ENCODE results near the gene PIGT.
A peak's percentile ranks its signal among the peaks of the same experiment; 100 is the strongest.

PIGT gene

GRCh38 chr20:45374101-45374467 is 41.9 kb upstream of the PIGT start:
- Histone ChIP-seq H3K9ac (ENCODE audit: low read length in 5 of 5) (peak overlapping the region in 2 of 5 donors; percentile 29 to 72), H3K9me3 (ENCODE audit: control insufficient read depth in 5 of 5, low read length in 5 of 5) (no peaks in the 10 kb centered on the region), H3K4me1 (ENCODE audit: control insufficient read depth in 5 of 5, insufficient read depth in 5 of 5, low read length in 5 of 5) (peaks cover 2 to 17% (median 14%) of the 10 kb centered on the region in 5 donors), H3K4me3 (ENCODE audit: low read depth in 1 of 5, low read length in 5 of 5) (peak overlapping the region in 4 of 5 donors; percentile 69 to 81 (median 72)), H3K36me3 (ENCODE audit: control insufficient read depth in 5 of 5, insufficient read depth in 5 of 5, low read length in 5 of 5) (no peaks in the 10 kb centered on the region), H3K27me3 (ENCODE audit: control insufficient read depth in 5 of 5, insufficient read depth in 4 of 5, low read length in 5 of 5) (no peaks in the 10 kb centered on the region), H3K27ac (ENCODE audit: low read depth, low read length) (no peak overlapping the region)

DNA sequence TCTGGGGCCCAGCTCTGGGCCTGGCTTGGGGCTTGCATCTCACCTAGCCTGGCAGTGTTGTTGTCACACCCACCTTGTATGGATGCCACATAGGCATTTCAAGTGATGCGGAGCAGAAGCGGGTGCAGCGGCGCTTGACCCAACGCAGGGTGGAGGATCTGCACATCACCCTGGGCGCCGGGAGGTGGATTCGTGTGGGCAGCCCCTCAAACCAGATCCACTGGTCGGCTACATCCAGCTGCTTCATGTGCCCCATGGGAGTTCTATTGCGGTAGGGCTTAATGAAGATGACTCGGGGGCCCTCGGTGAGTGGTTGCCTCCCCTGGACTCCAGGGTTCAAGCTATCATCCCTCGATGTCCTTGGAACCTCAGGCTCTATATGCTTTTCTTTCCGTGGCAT is 41.0 kb upstream of the PIGT start:
- no peak overlapping the region for H3K27ac ChIP-seq (ENCODE audit: low read depth, low read length)
- H3K36me3 ChIP-seq (ENCODE audit: control insufficient read depth in 5 of 5, insufficient read depth in 5 of 5, low read length in 5 of 5): no peaks in the 10 kb centered on the region
- H3K4me1 ChIP-seq (ENCODE audit: control insufficient read depth in 5 of 5, insufficient read depth in 5 of 5, low read length in 5 of 5): peaks cover 2 to 17% (median 13%) of the 10 kb centered on the region in 5 donors
- H3K27me3 ChIP-seq (ENCODE audit: control insufficient read depth in 5 of 5, insufficient read depth in 4 of 5, low read length in 5 of 5): no peaks in the 10 kb centered on the region
- no peak overlapping the region for H3K9ac ChIP-seq (ENCODE audit: low read length in 5 of 5)
- no peak overlapping the region for H3K4me3 ChIP-seq (ENCODE audit: low read depth in 1 of 5, low read length in 5 of 5)
- no peaks in the 10 kb centered on the region for H3K9me3 ChIP-seq (ENCODE audit: control insufficient read depth in 5 of 5, low read length in 5 of 5)

DNA sequence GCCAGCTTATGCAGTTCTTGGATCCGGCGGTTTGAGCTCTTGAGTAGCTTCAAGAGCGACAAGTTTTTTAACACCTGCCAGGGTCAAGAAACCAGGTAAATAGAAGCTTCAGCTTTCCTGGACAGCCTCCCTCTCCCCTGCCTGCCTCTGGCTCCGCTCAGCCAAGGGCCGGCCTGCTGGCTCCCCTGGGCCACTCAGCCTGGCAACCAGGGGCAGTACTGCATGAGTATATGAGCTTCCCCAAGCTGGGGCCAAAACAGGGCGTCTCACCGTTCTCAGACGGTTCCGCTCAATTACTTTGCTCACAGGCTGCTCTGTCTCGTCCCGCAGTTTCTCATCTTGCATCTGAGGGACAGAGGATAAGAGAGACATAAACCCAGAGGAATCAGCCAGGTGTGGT is 38.7 kb upstream of the PIGT start:
- Histone ChIP-seq H3K4me3 (ENCODE audit: low read depth in 1 of 5, low read length in 5 of 5) (no peak overlapping the region), H3K27ac (ENCODE audit: low read depth, low read length) (no peak overlapping the region), H3K27me3 (ENCODE audit: control insufficient read depth in 5 of 5, insufficient read depth in 4 of 5, low read length in 5 of 5) (no peaks in the 10 kb centered on the region), H3K36me3 (ENCODE audit: control insufficient read depth in 5 of 5, insufficient read depth in 5 of 5, low read length in 5 of 5) (no peaks in the 10 kb centered on the region), H3K9ac (ENCODE audit: low read length in 5 of 5) (no peak overlapping the region), H3K4me1 (ENCODE audit: control insufficient read depth in 5 of 5, insufficient read depth in 5 of 5, low read length in 5 of 5) (peaks cover 2 to 17% (median 13%) of the 10 kb centered on the region in 5 donors), H3K9me3 (ENCODE audit: control insufficient read depth in 5 of 5, low read length in 5 of 5) (no peaks in the 10 kb centered on the region)

GRCh38 chr20:45378191-45378590 is 37.8 kb upstream of the PIGT start, which contains the start of gene TP53TG5:
Gene TP53TG5 (minus strand): TSS chr20:45378325. CDS start chr20:45378236, 89 bp downstream.
- Histone ChIP-seq H3K9me3 (ENCODE audit: control insufficient read depth in 5 of 5, low read length in 5 of 5) (no peaks in the 10 kb centered on the region), H3K36me3 (ENCODE audit: control insufficient read depth in 5 of 5, insufficient read depth in 5 of 5, low read length in 5 of 5) (no peaks in the 10 kb centered on the region), H3K27ac (ENCODE audit: low read depth, low read length) (no peak within 1 kb of the TSS), H3K4me1 (ENCODE audit: control insufficient read depth in 5 of 5, insufficient read depth in 5 of 5, low read length in 5 of 5) (peaks cover under 1 to 10% (median 9%) of the 10 kb centered on the region in 5 donors), H3K4me3 (ENCODE audit: low read depth in 1 of 5, low read length in 5 of 5) (no peak within 1 kb of the TSS), H3K27me3 (ENCODE audit: control insufficient read depth in 5 of 5, insufficient read depth in 4 of 5, low read length in 5 of 5) (no peaks in the 10 kb centered on the region), H3K9ac (ENCODE audit: low read length in 5 of 5) (no peak within 1 kb of the TSS)

DNA sequence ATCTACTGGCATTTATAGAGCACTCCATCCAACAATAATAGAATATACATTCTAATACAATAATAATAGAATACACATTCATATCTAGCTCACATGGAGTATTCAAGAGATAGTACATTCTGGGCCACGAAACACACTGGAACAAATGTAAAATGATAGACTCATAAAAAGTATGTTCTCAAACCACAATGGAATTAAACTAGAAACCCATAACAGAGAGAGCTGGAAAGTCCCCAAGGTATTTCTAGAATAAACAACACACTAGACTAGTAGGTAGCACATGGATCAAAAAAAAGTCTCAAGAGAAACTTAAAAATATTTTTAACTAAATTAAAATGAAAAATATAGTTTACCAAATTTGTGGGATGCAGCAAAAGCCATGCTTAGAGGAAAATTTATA is 28.7 kb upstream of the PIGT start:
- Histone ChIP-seq H3K9me3 (ENCODE audit: control insufficient read depth in 5 of 5, low read length in 5 of 5) (no peaks in the 10 kb centered on the region), H3K9ac (ENCODE audit: low read length in 5 of 5) (no peak overlapping the region), H3K4me1 (ENCODE audit: control insufficient read depth in 5 of 5, insufficient read depth in 5 of 5, low read length in 5 of 5) (no peaks in the 10 kb centered on the region), H3K27me3 (ENCODE audit: control insufficient read depth in 5 of 5, insufficient read depth in 4 of 5, low read length in 5 of 5) (no peaks in the 10 kb centered on the region), H3K36me3 (ENCODE audit: control insufficient read depth in 5 of 5, insufficient read depth in 5 of 5, low read length in 5 of 5) (no peaks in the 10 kb centered on the region), H3K4me3 (ENCODE audit: low read depth in 1 of 5, low read length in 5 of 5) (no peak overlapping the region), H3K27ac (ENCODE audit: low read depth, low read length) (no peak overlapping the region)

DNA sequence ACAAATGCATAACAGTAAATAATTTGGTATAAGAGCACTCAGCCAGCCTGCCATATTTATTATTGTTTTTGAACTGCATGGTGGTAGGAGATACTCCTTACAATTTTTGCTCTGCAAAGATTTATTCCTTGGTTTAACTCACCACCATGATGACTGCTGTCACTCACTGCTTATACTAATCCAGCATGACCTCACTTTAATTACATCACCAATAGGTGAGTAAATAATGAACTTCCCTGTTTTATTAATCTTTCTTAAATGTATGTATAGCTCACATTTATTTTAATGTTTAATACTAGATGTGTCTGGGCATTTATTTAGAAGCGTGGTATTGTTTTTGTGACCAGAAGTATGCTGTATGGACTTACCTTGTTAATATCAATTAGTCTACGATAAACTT is 25.0 kb upstream of the PIGT start:
- Histone ChIP-seq H3K27ac (ENCODE audit: low read depth, low read length) (no peak overlapping the region), H3K9me3 (ENCODE audit: control insufficient read depth in 5 of 5, low read length in 5 of 5) (no peaks in the 10 kb centered on the region), H3K27me3 (ENCODE audit: control insufficient read depth in 5 of 5, insufficient read depth in 4 of 5, low read length in 5 of 5) (no peaks in the 10 kb centered on the region), H3K4me1 (ENCODE audit: control insufficient read depth in 5 of 5, insufficient read depth in 5 of 5, low read length in 5 of 5) (no peaks in the 10 kb centered on the region), H3K4me3 (ENCODE audit: low read depth in 1 of 5, low read length in 5 of 5) (no peak overlapping the region), H3K9ac (ENCODE audit: low read length in 5 of 5) (no peak overlapping the region), H3K36me3 (ENCODE audit: control insufficient read depth in 5 of 5, insufficient read depth in 5 of 5, low read length in 5 of 5) (peaks cover 0 to 3% (median 0%) of the 10 kb centered on the region in 5 donors)

DNA sequence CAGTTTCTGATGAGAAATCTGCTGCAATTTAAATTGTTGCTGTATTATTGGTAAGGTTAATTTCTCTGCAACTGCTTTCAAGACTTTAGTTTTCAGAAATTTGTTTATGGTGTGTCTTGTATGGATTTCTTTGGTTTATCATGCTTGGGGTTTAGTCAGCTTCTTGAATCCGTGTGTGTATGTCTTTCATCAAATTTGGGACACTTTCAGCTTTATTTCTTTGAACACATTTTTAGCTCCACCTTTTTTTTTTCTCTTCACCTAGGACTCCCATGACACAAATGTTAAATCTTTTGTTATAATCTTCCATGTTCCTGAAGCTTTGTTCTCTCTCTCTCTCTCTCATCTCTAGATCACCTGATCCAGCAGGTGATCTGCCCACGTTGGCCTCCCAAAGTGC is 24.4 kb upstream of the PIGT start:
- Histone ChIP-seq H3K9ac (ENCODE audit: low read length in 5 of 5) (no peak overlapping the region), H3K4me1 (ENCODE audit: control insufficient read depth in 5 of 5, insufficient read depth in 5 of 5, low read length in 5 of 5) (no peaks in the 10 kb centered on the region), H3K27me3 (ENCODE audit: control insufficient read depth in 5 of 5, insufficient read depth in 4 of 5, low read length in 5 of 5) (no peaks in the 10 kb centered on the region), H3K4me3 (ENCODE audit: low read depth in 1 of 5, low read length in 5 of 5) (no peak overlapping the region), H3K27ac (ENCODE audit: low read depth, low read length) (no peak overlapping the region), H3K9me3 (ENCODE audit: control insufficient read depth in 5 of 5, low read length in 5 of 5) (no peaks in the 10 kb centered on the region), H3K36me3 (ENCODE audit: control insufficient read depth in 5 of 5, insufficient read depth in 5 of 5, low read length in 5 of 5) (peaks cover 0 to 3% (median 0%) of the 10 kb centered on the region in 5 donors)

- Histone ChIP-seq H3K4me3 (ENCODE audit: low read depth in 1 of 5, low read length in 5 of 5) (no peak overlapping the region), H3K36me3 (ENCODE audit: control insufficient read depth in 5 of 5, insufficient read depth in 5 of 5, low read length in 5 of 5) (peaks cover 0 to 3% (median 0%) of the 10 kb centered on the region in 5 donors), H3K27me3 (ENCODE audit: control insufficient read depth in 5 of 5, insufficient read depth in 4 of 5, low read length in 5 of 5) (no peaks in the 10 kb centered on the region), H3K27ac (ENCODE audit: low read depth, low read length) (no peak overlapping the region), H3K4me1 (ENCODE audit: control insufficient read depth in 5 of 5, insufficient read depth in 5 of 5, low read length in 5 of 5) (no peaks in the 10 kb centered on the region), H3K9ac (ENCODE audit: low read length in 5 of 5) (no peak overlapping the region), H3K9me3 (ENCODE audit: control insufficient read depth in 5 of 5, low read length in 5 of 5) (no peaks in the 10 kb centered on the region)
These were observed 23.2 kb upstream of the PIGT start for GRCh38 chr20:45392733-45393132.

DNA sequence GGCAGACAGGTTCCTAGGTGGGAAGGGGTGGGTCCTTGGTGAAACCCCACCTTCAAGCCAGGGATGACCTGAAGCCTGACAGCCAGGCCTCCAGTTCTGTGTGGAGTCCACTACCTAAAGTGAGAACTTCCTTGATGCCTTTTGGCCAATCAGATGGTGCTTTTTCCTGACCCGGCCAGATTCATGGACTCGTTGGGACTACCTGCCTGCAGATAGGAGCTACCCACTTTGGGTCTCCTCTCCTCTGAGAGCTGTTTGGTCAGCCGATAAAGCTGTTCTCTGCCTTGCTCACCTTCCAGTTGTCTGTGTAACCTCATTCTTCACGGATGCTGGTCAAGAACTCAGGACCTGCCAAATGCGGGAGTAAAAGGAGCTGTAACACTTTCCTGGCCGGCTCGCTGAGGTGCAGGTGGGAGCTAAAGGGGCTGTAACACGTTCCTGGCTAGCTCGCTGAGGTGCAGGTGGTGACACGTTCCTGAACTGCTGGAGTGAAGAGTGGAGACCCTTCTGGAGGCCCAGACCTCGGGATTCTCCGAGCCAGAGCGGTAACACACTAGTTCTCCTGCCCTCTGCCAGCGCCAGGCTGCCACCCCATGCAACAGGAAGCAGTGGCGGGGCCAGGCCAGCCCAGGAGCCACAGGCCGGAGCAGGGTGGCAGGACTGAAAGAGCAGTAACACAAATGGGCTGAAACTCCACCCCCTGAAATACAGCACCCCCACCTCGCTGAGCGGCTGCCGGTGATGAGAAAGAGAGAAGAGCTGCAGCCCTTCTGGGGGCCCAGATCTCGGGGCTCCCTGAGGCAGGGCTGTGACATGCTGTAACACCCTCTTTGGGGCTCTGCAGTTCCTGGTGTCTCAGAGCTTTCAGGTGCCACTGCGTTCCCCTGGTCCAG is 21.5 kb upstream of the PIGT start:
- no peak overlapping the region for H3K4me3 ChIP-seq (ENCODE audit: low read depth in 1 of 5, low read length in 5 of 5)
- no peak overlapping the region for H3K27ac ChIP-seq (ENCODE audit: low read depth, low read length)
- no peaks in the 10 kb centered on the region for H3K27me3 ChIP-seq (ENCODE audit: control insufficient read depth in 5 of 5, insufficient read depth in 4 of 5, low read length in 5 of 5)
- peaks cover 0 to 3% (median 0%) of the 10 kb centered on the region in 5 donors for H3K36me3 ChIP-seq (ENCODE audit: control insufficient read depth in 5 of 5, insufficient read depth in 5 of 5, low read length in 5 of 5)
- H3K9ac ChIP-seq (ENCODE audit: low read length in 5 of 5): no peak overlapping the region
- H3K4me1 ChIP-seq (ENCODE audit: control insufficient read depth in 5 of 5, insufficient read depth in 5 of 5, low read length in 5 of 5): no peaks in the 10 kb centered on the region
- H3K9me3 ChIP-seq (ENCODE audit: control insufficient read depth in 5 of 5, low read length in 5 of 5): peaks cover 0 to under 1% (median 0%) of the 10 kb centered on the region in 5 donors

GRCh38 chr20:45395114-45395415 is 20.9 kb upstream of the PIGT start:
- Histone ChIP-seq H3K27ac (ENCODE audit: low read depth, low read length) (no peak overlapping the region), H3K36me3 (ENCODE audit: control insufficient read depth in 5 of 5, insufficient read depth in 5 of 5, low read length in 5 of 5) (peaks cover 0 to 3% (median 0%) of the 10 kb centered on the region in 5 donors), H3K27me3 (ENCODE audit: control insufficient read depth in 5 of 5, insufficient read depth in 4 of 5, low read length in 5 of 5) (no peaks in the 10 kb centered on the region), H3K4me1 (ENCODE audit: control insufficient read depth in 5 of 5, insufficient read depth in 5 of 5, low read length in 5 of 5) (no peaks in the 10 kb centered on the region), H3K9ac (ENCODE audit: low read length in 5 of 5) (no peak overlapping the region), H3K4me3 (ENCODE audit: low read depth in 1 of 5, low read length in 5 of 5) (no peak overlapping the region), H3K9me3 (ENCODE audit: control insufficient read depth in 5 of 5, low read length in 5 of 5) (peaks cover 0 to 3% (median 0%) of the 10 kb centered on the region in 5 donors)

Data from subcutaneous abdominal adipose tissue (tissue), 5 donors.